22Rv1 (cell line): Measurements from ENCODE around the gene SEC63.

Experiments
- H3K27ac ChIP-seq: fragments of 450-650 bp; 2 replicates; pipeline ENCODE4 v1.5.1; 2017
- ZFX ChIP-seq: fragments of 450-650 bp; IDR thresholded peaks from 2 replicates; pipeline ENCODE4 v1.6.1; 2017; ENCODE audit warnings: antibody characterized with exemption, borderline replicate concordance
- TF ChIP-seq, protein P1 (sequence below): fragments of 450-650 bp; IDR thresholded peaks from 2 replicates; pipeline ENCODE4 v1.5.1; 2017; ENCODE audit warnings: mild to moderate bottlenecking

SEC63 gene

DNA sequence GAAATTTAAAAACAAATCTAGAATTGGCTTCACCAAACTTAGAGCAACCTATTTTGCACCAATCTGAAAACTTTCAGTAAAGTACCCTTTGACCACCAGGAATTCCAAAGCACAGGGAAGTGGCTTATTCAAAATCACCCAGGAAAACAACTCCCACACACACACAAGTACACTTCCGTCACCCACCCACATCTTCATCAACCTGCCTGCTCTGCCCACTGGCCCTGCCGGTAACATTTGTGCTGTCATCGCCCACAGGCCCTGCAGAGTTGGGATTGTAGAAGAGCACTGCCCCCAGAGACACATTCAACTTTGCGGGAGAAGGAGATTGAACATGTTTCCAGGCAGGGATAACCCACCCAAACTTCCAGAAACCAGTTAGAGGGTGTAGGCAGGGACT, 114.6 kb downstream of the SEC63 start:
- no peak for TF ChIP-seq ZFX
- TF ChIP-seq, protein P1, sequence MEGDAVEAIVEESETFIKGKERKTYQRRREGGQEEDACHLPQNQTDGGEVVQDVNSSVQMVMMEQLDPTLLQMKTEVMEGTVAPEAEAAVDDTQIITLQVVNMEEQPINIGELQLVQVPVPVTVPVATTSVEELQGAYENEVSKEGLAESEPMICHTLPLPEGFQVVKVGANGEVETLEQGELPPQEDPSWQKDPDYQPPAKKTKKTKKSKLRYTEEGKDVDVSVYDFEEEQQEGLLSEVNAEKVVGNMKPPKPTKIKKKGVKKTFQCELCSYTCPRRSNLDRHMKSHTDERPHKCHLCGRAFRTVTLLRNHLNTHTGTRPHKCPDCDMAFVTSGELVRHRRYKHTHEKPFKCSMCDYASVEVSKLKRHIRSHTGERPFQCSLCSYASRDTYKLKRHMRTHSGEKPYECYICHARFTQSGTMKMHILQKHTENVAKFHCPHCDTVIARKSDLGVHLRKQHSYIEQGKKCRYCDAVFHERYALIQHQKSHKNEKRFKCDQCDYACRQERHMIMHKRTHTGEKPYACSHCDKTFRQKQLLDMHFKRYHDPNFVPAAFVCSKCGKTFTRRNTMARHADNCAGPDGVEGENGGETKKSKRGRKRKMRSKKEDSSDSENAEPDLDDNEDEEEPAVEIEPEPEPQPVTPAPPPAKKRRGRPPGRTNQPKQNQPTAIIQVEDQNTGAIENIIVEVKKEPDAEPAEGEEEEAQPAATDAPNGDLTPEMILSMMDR: no peak
- no peak overlapping the region for H3K27ac ChIP-seq

DNA sequence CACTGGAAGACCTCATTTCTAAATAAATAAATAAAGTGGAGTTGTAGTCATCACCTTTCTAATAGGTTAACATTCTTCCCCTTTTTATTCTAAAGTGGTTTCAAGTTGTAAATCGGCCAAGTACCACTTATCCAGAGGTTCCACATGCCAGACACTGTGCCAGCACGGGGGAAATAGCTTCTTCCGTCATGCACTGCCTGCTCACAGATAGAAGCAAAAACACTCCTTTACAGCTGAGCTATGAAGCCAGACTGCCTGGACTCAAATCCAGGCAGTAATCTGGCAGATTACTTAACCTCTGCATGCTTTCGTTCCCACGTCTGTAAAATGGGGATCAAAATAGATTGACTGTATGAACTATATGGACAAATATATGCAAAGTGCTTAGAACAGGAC, 116.7 kb downstream of the SEC63 start:
- H3K27ac ChIP-seq: no peak overlapping the region
- TF ChIP-seq, protein P1: no peak
- TF ChIP-seq ZFX: no peak

DNA sequence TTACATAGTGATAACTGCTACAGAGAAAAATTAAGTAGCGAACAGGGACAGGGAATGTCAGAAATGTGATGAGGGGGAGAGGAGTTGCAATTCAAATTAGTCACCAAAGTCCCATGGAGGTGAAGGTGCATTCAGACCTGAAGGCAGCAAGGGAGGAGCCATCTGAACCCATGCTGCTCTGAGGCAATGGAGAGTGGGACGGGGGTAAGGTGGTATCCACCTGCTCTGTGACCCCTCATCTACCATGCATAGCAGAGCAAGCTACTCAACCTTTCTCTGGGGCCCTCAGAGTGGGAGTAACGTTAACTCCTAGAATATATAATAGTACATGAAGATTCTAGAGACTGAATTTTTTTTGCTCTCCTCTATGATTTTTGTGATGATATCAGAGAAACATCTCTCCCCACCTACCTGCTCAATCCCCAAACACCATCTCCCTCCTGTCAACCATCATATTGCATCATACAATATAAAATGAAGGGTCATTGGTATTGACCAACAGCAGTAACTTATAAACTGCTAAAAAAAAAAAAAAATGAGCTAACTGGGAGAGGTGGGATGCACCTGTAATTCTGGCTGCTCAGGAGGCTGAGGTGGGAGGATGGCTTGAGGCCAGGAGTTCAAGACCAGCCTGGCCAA, 117.3 kb downstream of the SEC63 start:
- no peak overlapping the region for H3K27ac ChIP-seq
- no peak for TF ChIP-seq ZFX
- TF ChIP-seq, protein P1: no peak

DNA sequence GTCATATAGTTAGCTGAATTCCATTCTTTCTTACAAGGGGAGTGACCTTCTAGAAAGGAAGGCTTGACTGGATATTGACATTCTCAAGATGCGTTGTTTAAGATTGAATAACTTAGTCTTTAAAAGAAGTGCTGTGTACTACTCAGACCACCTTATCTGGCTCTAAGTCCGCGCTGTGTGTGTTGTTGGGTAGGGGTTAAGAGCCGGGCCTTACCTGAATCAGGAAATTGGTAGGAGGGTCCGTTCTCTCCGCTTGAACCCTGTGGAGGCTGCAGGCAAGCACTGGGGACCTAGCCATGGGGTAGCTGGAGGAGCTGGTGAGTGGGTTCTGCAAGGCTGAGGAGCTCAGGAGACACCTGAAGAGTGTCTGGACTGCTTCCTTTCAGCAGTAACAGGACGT, 124.9 kb downstream of the SEC63 start:
- no peak overlapping the region for H3K27ac ChIP-seq
- TF ChIP-seq, protein P1: no peak

DNA sequence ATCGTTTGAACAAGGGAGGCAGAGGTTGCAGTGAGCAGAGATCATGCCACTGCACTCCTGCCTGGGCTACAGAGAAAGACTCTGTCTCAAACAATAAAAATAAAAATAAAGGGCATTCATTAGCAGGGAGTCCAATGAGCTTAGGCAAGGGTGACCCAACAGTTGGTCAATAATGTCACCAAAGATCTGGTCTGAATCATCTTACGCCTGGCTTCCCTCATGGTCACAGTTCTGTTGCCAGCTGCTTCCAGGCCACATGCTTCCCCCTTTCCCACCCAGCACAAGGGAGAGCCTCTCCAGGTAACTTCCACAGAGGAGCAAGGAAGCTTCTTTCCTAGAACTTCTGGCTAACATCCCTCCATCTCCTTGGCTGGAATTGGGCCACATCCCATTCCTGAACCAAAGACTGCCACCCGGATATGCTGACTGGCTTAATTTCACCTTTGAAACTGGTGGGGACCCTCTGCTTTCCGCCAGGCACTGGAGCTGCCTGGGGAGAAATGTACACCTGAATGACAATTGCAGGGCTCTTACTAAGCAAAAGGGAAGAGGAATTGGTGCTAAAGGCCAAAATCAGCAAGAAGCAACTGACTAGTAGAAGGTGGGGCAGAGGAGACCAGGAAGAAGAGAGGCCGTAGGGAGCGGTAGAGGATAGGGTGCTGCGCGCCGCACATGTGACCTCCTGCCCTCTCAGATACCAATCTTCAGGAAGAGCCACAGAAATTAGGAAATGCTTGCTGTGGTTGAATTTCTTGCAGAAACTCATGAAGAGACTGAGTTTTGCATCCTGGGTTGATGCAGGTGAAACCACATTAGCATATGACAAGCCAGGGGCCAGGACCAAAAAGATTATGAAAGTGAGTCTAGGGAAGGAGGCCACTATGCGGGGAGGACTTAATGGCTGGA, 125.6 kb downstream of the SEC63 start:
- TF ChIP-seq, protein P1: no peak
- TF ChIP-seq ZFX: no peak
- H3K27ac ChIP-seq: no peak overlapping the region

DNA sequence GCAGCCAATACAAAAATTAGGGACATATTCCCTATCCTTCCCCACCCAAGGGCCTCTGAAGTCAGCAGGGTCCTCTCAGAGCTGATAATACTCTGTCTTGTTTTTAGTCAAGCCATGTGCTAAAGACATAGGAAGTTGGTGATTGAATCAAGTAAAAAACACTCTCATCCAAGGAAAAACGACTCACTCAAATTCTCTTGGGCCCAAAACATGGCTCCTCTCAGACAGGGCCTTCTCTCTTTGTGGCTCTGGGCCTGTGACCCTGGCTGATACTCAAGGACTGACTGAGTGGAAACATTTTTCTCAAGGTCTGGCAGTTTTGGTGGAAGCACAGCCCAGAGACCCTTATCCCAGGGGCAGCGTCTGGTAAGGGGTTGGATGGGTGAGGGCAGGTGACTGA, 127.9 kb downstream of the SEC63 start:
- TF ChIP-seq, protein P1: no peak
- TF ChIP-seq ZFX: no peak
- no peak overlapping the region for H3K27ac ChIP-seq

DNA sequence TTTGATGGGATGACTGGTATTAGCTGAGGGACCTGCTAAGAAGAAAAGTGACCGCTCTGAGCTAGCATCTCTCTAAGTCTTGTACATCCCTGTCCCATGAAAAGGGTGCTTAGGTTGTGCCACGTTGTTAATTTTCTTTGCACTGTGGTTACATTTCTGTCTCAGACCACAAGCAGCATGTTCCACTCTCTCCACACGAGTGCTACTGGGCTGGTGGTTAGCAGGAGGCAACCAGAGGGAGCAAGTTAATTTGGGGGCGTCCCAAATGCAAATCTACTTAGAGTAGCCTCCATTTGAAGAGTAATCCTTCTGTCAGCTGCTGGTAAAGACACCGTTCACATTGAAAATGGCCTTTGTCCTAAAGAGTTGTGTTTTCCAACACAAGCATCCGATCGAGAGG, 130.5 kb downstream of the SEC63 start:
- H3K27ac ChIP-seq: no peak overlapping the region
- TF ChIP-seq, protein P1: no peak
- no peak for TF ChIP-seq ZFX
